Hepatocyte (in vitro differentiated cells): ENCODE measurements around the gene RDH12. TPM values are rescaled to one million over a fixed set of nuclear protein-coding genes. Genes with fewer than 3 reads are reported as not detected.

ENCODE experiments used
- DNase-seq: peaks from one replicate; pipeline ENCODE4 v3.0.0-alpha.2; 2016; ENCODE audit warnings: low spot score
- H2AFZ ChIP-seq: fragments of 200-600 bp; sonication (generic); 2 replicates; pipeline ENCODE4 v1.6.0; 2016; ENCODE audit warnings: antibody characterized with exemption, mild to moderate bottlenecking
- H3K27ac ChIP-seq: fragments of 200-600 bp; sonication (generic); 2 replicates; pipeline ENCODE4 v1.5.1; 2016; ENCODE audit warnings: mild to moderate bottlenecking
- H3K27me3 ChIP-seq: fragments of 200-600 bp; sonication (generic); 2 replicates; pipeline ENCODE4 v1.6.1; 2016
- H3K36me3 ChIP-seq: fragments of 200-600 bp; sonication (generic); replicated peaks from 2 replicates; pipeline ENCODE4 v1.5.1; 2016; ENCODE audit warnings: low read depth; ENCODE audit not compliant: insufficient read depth
- H3K4me1 ChIP-seq: fragments of 200-600 bp; sonication (generic); 2 replicates; pipeline ENCODE4 v1.5.1; 2016; ENCODE audit warnings: mild to moderate bottlenecking, moderate library complexity; ENCODE audit not compliant: insufficient read depth
- H3K4me2 ChIP-seq: fragments of 200-600 bp; sonication (generic); 2 replicates; pipeline ENCODE4 v1.6.0; 2016
- H3K4me3 ChIP-seq: fragments of 200-600 bp; sonication (generic); 2 replicates; pipeline ENCODE4 v1.5.1; 2016; ENCODE audit warnings: mild to moderate bottlenecking
- H3K79me2 ChIP-seq: fragments of 200-600 bp; sonication (generic); 2 replicates; pipeline ENCODE4 v1.6.0; 2017; ENCODE audit warnings: mild to moderate bottlenecking
- H3K9me2 ChIP-seq: fragments of 200-600 bp; sonication (generic); replicated peaks from 2 replicates; pipeline ENCODE4 v1.6.0; 2017; ENCODE audit warnings: mild to moderate bottlenecking; ENCODE audit not compliant: insufficient read depth
- H3K9me3 ChIP-seq: fragments of 200-600 bp; sonication (generic); 2 replicates; pipeline ENCODE4 v1.5.1; 2016; ENCODE audit warnings: low read depth, mild to moderate bottlenecking
- H4K20me1 ChIP-seq: fragments of 200-600 bp; sonication (generic); 2 replicates; pipeline ENCODE4 v1.6.0; 2016; ENCODE audit warnings: mild to moderate bottlenecking; ENCODE audit not compliant: insufficient read depth, poor library complexity, severe bottlenecking
- CTCF ChIP-seq: fragments of 200-600 bp; sonication (generic); IDR thresholded peaks from 2 replicates; pipeline ENCODE4 v1.5.1; 2016; ENCODE audit warnings: antibody characterized with exemption, mild to moderate bottlenecking; ENCODE audit not compliant: poor library complexity
- EZH2 ChIP-seq: fragments of 200-600 bp; sonication (generic); IDR thresholded peaks from 2 replicates; pipeline ENCODE4 v1.6.1; 2016; ENCODE audit warnings: antibody characterized with exemption, mild to moderate bottlenecking, borderline replicate concordance
- EZH2phosphoT487 ChIP-seq: fragments of 200-600 bp; sonication (generic); IDR thresholded peaks from one replicate; pipeline ENCODE4 v1.6.1; 2018; ENCODE audit warnings: antibody characterized with exemption, mild to moderate bottlenecking, low read depth, moderate library complexity; ENCODE audit not compliant: unreplicated experiment, severe bottlenecking
- WGBS: methylation state at CpG from one replicate; pipeline ENCODE4 v1.1.6; 2016; ENCODE audit warnings: low lambda C conversion rate; ENCODE audit errors: missing lambda C conversion rate; 5-methylcytosine and 5-hydroxymethylcytosine counted together
- polyA plus RNA-seq: library from polyadenylated mRNA; unstranded; fragments of >200 nt; fragmentation: Nextera tagmentation; extraction: Ambion mirVana; gene quantifications from 2 replicates; pipeline ENCODE4 v1.2.1, GENCODE V29; 2016
- total RNA-seq: library from RNA; depleted of rRNA; stranded (reverse); fragments of >200 nt; gene quantifications from 2 replicates; pipeline ENCODE4 v1.2.3, GENCODE V29; 2014

RDH12 gene
- total and polyA plus RNA-seq, 2 experiments from 2014 or later, result 1.1 to 1.7 TPM

GRCh38 chr14:67679006-67679405, 22.7 kb upstream of the RDH12 start:
- Histone ChIP-seq H3K79me2 (peaks cover 40% of the 10 kb centered on the region), H2AFZ (no peak overlapping the region), H3K36me3 (peaks cover 3% of the 10 kb centered on the region), H3K4me3 (no peak overlapping the region), H3K9me3 (no peaks in the 10 kb centered on the region), H4K20me1 (no peaks in the 10 kb centered on the region), H3K4me1 (no peaks in the 10 kb centered on the region), H3K4me2 (no peak overlapping the region), H3K27me3 (no peaks in the 10 kb centered on the region), H3K27ac (peak overlapping the region; percentile 35), H3K9me2 (no peaks in the 10 kb centered on the region)
- WGBS, result 89% methylated on average over 2 of the region's 2 CpGs
- TF ChIP-seq EZH2, result no peak
- TF ChIP-seq CTCF, result no peak
- TF ChIP-seq EZH2phosphoT487, result no peak
- DNase-seq, result no peak

GRCh38 chr14:67680121-67680602, 21.5 kb upstream of the RDH12 start:
- TF ChIP-seq EZH2 (no peak), EZH2phosphoT487 (no peak), CTCF (no peak)
- DNase-seq, result peak; percentile 56
- Histone ChIP-seq H3K4me1 (no peaks in the 10 kb centered on the region), H3K9me3 (no peaks in the 10 kb centered on the region), H3K27me3 (no peaks in the 10 kb centered on the region), H3K36me3 (peaks cover 3% of the 10 kb centered on the region), H2AFZ (no peak overlapping the region), H3K27ac (peak overlapping the region; percentile 35), H3K4me2 (no peak overlapping the region), H4K20me1 (no peaks in the 10 kb centered on the region), H3K9me2 (no peaks in the 10 kb centered on the region), H3K4me3 (no peak overlapping the region), H3K79me2 (peaks cover 40% of the 10 kb centered on the region)
- 76% methylated on average over 3 of the region's 3 CpGs for WGBS

- no peak overlapping the region for H2AFZ ChIP-seq
- no peaks in the 10 kb centered on the region for H4K20me1 ChIP-seq
- H3K9me2 ChIP-seq, result no peaks in the 10 kb centered on the region
- H3K36me3 ChIP-seq, result peaks cover 3% of the 10 kb centered on the region
- H3K9me3 ChIP-seq, result no peaks in the 10 kb centered on the region
- H3K4me2 ChIP-seq, result no peak overlapping the region
- no peaks in the 10 kb centered on the region for H3K27me3 ChIP-seq
- H3K4me1 ChIP-seq, result no peaks in the 10 kb centered on the region
- TF ChIP-seq EZH2 (no peak), CTCF (no peak), EZH2phosphoT487 (no peak)
- H3K27ac ChIP-seq, result peak overlapping the region; percentile 4
- DNase-seq, result no peak
- WGBS, result 88% methylated on average over 2 of the region's 2 CpGs
- no peak overlapping the region for H3K4me3 ChIP-seq
- H3K79me2 ChIP-seq, result peaks cover 37% of the 10 kb centered on the region
Measured at GRCh38 chr14:67680941-67681340, 20.7 kb upstream of the RDH12 start.

GRCh38 chr14:67683842-67684241, 17.8 kb upstream of the RDH12 start:
- TF ChIP-seq CTCF, result no peak
- no peak for TF ChIP-seq EZH2phosphoT487
- no peak for TF ChIP-seq EZH2
- H2AFZ ChIP-seq, result no peak overlapping the region
- H3K27me3 ChIP-seq, result no peaks in the 10 kb centered on the region
- no peaks in the 10 kb centered on the region for H3K4me1 ChIP-seq
- H3K27ac ChIP-seq, result no peak overlapping the region
- no peak overlapping the region for H3K4me3 ChIP-seq
- peaks cover 42% of the 10 kb centered on the region for H3K79me2 ChIP-seq
- no peak for DNase-seq
- H3K36me3 ChIP-seq, result no peaks in the 10 kb centered on the region
- H3K4me2 ChIP-seq, result no peak overlapping the region
- H3K9me2 ChIP-seq, result no peaks in the 10 kb centered on the region
- no peaks in the 10 kb centered on the region for H4K20me1 ChIP-seq
- no peaks in the 10 kb centered on the region for H3K9me3 ChIP-seq
